GM20000 (cell line): ENCODE data around the gene PELI2.

Experiments
- DNase-seq: peaks from one replicate; pipeline ENCODE4 v3.0.0; 2012; ENCODE audit warnings: low spot score
- CTCF ChIP-seq: IDR thresholded peaks from 2 replicates; pipeline ENCODE4 v1.5.1; 2012; ENCODE audit warnings: mild to moderate bottlenecking, control low read depth; ENCODE audit errors: extremely low read depth, missing control alignments

The PELI2 gene

GRCh38 chr14:56195223-56195622 lies 77.0 kb downstream of the PELI2 start:
- no peak for TF ChIP-seq CTCF
- DNase-seq: no peak

- peak; percentile 45 for DNase-seq
- no peak for TF ChIP-seq CTCF
Measured at GRCh38 chr14:56195704-56196103, 77.5 kb downstream of the PELI2 start.

- TF ChIP-seq CTCF: no peak
- no peak for DNase-seq
Measured at GRCh38 chr14:56196274-56196673, 78.1 kb downstream of the PELI2 start.

- no peak for DNase-seq
- no peak for TF ChIP-seq CTCF
Measured at GRCh38 chr14:56197150-56197549, 78.9 kb downstream of the PELI2 start.

- TF ChIP-seq CTCF: no peak
- no peak for DNase-seq
Measured at GRCh38 chr14:56198438-56198837, 80.2 kb downstream of the PELI2 start.

- no peak for TF ChIP-seq CTCF
- DNase-seq: peak; percentile 29
Measured at GRCh38 chr14:56199095-56199981, 81.1 kb downstream of the PELI2 start.

GRCh38 chr14:56199982-56200577 lies 81.9 kb downstream of the PELI2 start:
- TF ChIP-seq CTCF: no peak
- peak; percentile 10 for DNase-seq
